ENCODE measurements around the gene ARHGAP25. TPM values are rescaled to one million over a fixed set of nuclear protein-coding genes. Genes with fewer than 3 reads are reported as not detected.

The ARHGAP25 gene
- total and polyA plus RNA-seq, 10 of the 15 experiments (the other 5 are each of a cell fraction or from before 2014, with no cell fraction given), result 0.15 to 1.0 (median 0.46) TPM

DNA sequence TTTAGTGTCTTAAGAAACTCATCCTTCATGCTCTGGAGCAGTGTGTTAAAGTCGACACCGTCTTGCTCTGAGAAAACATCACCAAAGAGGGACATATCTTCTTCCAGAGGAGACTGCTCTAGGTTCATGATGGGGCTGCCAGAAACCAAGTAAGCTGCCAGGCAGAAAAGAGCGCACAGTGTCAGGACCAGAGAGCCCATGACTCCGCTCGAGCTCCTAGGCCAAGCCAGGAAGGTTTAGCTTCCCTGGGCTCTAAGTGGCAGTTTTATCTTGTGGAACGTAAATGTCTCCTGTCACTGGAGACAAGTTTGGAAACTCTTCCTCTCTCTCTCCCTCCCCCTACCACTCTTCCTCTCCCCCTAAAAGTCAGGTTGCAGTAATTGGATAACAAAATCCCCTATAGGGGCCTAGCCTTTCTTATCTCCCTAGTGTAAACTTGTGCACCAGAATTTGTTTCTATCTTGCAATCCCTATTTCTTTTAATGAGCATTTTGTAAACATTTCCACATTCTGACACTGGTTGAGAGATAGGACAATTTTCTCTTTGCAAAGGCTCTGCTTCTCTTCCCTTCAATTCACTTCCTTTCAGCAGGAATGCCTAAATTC lies 136.7 kb downstream of the ARHGAP25 start, which contains the start of gene BMP10 (continued):
- TF ChIP-seq NR2C2 (IDR thresholded peaks at IDR 0.05; ENCODE audit: borderline replicate concordance, control insufficient read depth, insufficient read length, low read depth), result no peak
- TF ChIP-seq ZBED1 (IDR thresholded peaks at IDR 0.05; ENCODE audit: borderline replicate concordance), result no peak

Other genes starting within 250 kb of the ARHGAP25 start
- not detected in 2 replicates for gene PROKR1, start 91.2 kb upstream of the ARHGAP25 start, total RNA-seq (2014; rRNA removed)
- not detected in 2 replicates for gene PROKR1, start 91.2 kb upstream of the ARHGAP25 start, total RNA-seq (2014; rRNA removed; fragmentation: Illumina TruSeq; extraction: Trizol)
- gene PROKR1, start 91.2 kb upstream of the ARHGAP25 start, total RNA-seq (2021), result not detected in 2 replicates
- gene PROKR1, start 91.2 kb upstream of the ARHGAP25 start, polyA plus RNA-seq (2011; rRNA removed), result 0.01 TPM in 1 of 2 replicates, not detected in the other
- gene PROKR1, start 91.2 kb upstream of the ARHGAP25 start, polyA plus RNA-seq (2014; fragmentation: Illumina TruSeq; extraction: Trizol), result 0.01 TPM in 1 of 2 replicates, not detected in the other
- gene PROKR1, start 91.2 kb upstream of the ARHGAP25 start, polyA plus RNA-seq (2014; fragmentation: Nextera tagmentation; extraction: Ambion mirVana), result under 1 TPM in 1 of 2 experiments, not detected in 1; 0.02 TPM
- gene PROKR1, start 91.2 kb upstream of the ARHGAP25 start, polyA plus RNA-seq (2014; rRNA removed), result not detected in 2 replicates
- gene PROKR1, start 91.2 kb upstream of the ARHGAP25 start, polyA plus RNA-seq (2016; fragmentation: Nextera tagmentation; extraction: Ambion mirVana), result not detected
- not detected in 2 replicates for gene BMP10, start 136.6 kb downstream of the ARHGAP25 start, total RNA-seq (2014; rRNA removed)
- not detected in 2 replicates for gene BMP10, start 136.6 kb downstream of the ARHGAP25 start, total RNA-seq (2014; rRNA removed; fragmentation: Illumina TruSeq; extraction: Trizol)
- not detected in 2 replicates for gene BMP10, start 136.6 kb downstream of the ARHGAP25 start, total RNA-seq (2021)
- not detected in 2 replicates for gene BMP10, start 136.6 kb downstream of the ARHGAP25 start, polyA plus RNA-seq (2011; rRNA removed)
- 0.04 TPM in 1 of 2 replicates, not detected in the other for gene BMP10, start 136.6 kb downstream of the ARHGAP25 start, polyA plus RNA-seq (2014; fragmentation: Illumina TruSeq; extraction: Trizol)
- not detected for gene BMP10, start 136.6 kb downstream of the ARHGAP25 start, polyA plus RNA-seq (2014; fragmentation: Nextera tagmentation; extraction: Ambion mirVana)
- gene BMP10, start 136.6 kb downstream of the ARHGAP25 start, polyA plus RNA-seq (2014; rRNA removed), result not detected in 2 replicates
- not detected for gene BMP10, start 136.6 kb downstream of the ARHGAP25 start, polyA plus RNA-seq (2016; fragmentation: Nextera tagmentation; extraction: Ambion mirVana)
- gene GKN2, start 218.1 kb downstream of the ARHGAP25 start, total RNA-seq (2014; rRNA removed), result not detected in 2 replicates
- not detected in 2 replicates for gene GKN2, start 218.1 kb downstream of the ARHGAP25 start, total RNA-seq (2014; rRNA removed; fragmentation: Illumina TruSeq; extraction: Trizol)
- not detected in 2 replicates for gene GKN2, start 218.1 kb downstream of the ARHGAP25 start, total RNA-seq (2021)
- gene GKN2, start 218.1 kb downstream of the ARHGAP25 start, polyA plus RNA-seq (2011; rRNA removed), result 0.19 TPM in 1 of 2 replicates, not detected in the other
- gene GKN2, start 218.1 kb downstream of the ARHGAP25 start, polyA plus RNA-seq (2014; fragmentation: Illumina TruSeq; extraction: Trizol), result not detected in 2 replicates
- not detected for gene GKN2, start 218.1 kb downstream of the ARHGAP25 start, polyA plus RNA-seq (2014; fragmentation: Nextera tagmentation; extraction: Ambion mirVana)
- gene GKN2, start 218.1 kb downstream of the ARHGAP25 start, polyA plus RNA-seq (2014; rRNA removed), result not detected in 2 replicates
- not detected for gene GKN2, start 218.1 kb downstream of the ARHGAP25 start, polyA plus RNA-seq (2016; fragmentation: Nextera tagmentation; extraction: Ambion mirVana)
- not detected in 2 replicates for gene GKN1, start 239.8 kb downstream of the ARHGAP25 start, total RNA-seq (2014; rRNA removed)
- gene GKN1, start 239.8 kb downstream of the ARHGAP25 start, total RNA-seq (2014; rRNA removed; fragmentation: Illumina TruSeq; extraction: Trizol), result not detected in 2 replicates
- not detected in 2 replicates for gene GKN1, start 239.8 kb downstream of the ARHGAP25 start, total RNA-seq (2021)
- gene GKN1, start 239.8 kb downstream of the ARHGAP25 start, polyA plus RNA-seq (2011; rRNA removed), result not detected in 2 replicates
- gene GKN1, start 239.8 kb downstream of the ARHGAP25 start, polyA plus RNA-seq (2014; fragmentation: Illumina TruSeq; extraction: Trizol), result not detected in 2 replicates
- gene GKN1, start 239.8 kb downstream of the ARHGAP25 start, polyA plus RNA-seq (2014; fragmentation: Nextera tagmentation; extraction: Ambion mirVana), result not detected
- gene GKN1, start 239.8 kb downstream of the ARHGAP25 start, polyA plus RNA-seq (2014; rRNA removed), result not detected in 2 replicates
- gene GKN1, start 239.8 kb downstream of the ARHGAP25 start, polyA plus RNA-seq (2016; fragmentation: Nextera tagmentation; extraction: Ambion mirVana), result not detected

Measured in GM12878 (cell line).